GM19468 (cell line): ENCODE data around the gene POU5F1.

Source experiments
- ATAC-seq: cut with Tn5 transposase; IDR thresholded peaks from one replicate; pipeline ENCODE4 v1.9.1; 2021; ENCODE audit warnings: mild to moderate bottlenecking, moderate library complexity, moderate number of reproducible peaks; ENCODE audit not compliant: unreplicated experiment; ENCODE audit errors: extremely low read depth

Gene POU5F1

DNA sequence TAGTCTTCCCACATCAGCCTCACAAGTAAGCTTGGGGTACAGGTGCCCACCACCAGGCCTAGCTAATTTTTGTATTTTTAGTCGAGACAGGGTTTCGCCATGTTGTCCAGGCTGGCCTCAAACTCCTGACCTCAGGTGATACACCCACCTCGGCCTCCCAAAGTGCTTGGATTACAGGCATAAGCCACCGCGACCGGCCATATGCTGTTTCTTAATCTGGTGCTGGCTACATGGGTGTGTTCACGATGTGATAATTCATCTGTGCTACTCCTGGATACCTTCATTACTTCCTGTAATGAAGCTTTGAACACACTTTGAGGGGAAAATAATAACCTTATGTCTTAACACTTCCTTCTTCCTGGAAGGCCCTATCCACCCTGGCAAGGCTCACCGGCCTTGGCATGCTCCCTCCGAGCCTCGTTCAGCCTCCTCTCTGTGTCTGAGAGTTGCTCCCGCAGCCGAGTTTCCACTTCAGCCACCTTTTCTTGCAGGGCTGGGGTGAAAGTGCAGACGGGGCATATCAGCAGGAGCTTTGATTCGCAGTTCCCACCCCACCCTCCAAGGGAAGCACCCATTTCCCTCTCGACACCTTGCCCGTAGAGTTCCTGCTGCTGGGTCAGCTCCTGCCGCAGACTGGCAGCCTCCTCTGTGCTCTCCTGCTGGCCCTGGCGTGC, 26.0 kb downstream of the POU5F1 start:
- no peak for ATAC-seq

DNA sequence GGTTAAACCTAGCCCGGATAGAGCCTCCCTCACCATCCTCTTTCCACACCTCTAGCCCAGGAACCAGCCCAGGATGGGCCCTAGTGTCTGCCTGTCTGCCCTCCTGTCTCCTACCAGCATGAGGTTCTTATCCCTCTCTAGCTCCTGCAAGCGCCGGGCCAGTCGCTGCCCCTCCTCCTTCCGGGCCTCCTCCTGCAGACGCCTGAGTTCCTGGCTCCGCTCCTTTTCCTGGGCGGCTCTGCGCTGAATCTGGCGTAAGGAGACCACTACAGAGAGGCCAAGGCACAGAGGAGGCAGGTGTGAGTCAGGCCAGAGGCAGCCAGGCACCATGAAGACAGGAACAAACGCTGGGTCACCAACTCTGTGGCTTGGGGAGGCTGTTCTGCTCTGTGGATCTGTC, 27.3 kb downstream of the POU5F1 start:
- no peak for ATAC-seq

DNA sequence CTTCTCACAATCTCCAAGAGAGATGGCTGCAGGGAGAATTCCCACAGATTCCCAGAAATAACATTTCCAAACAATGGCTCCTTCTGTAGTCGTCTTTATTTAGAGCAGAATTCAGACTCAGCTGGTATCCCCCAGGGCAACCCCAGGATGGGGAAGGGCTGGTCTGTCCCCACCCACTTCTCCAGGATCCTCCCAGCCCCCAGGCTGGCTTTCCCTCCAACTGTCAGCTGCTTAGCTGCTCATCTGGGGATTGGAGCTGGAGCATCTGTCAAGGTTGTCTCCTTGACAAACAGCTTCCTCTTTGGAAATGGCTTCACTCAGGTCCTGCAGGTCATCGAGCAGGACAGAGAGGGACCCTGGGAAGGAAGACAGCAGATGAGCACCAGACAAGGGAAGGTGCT, 28.1 kb downstream of the POU5F1 start:
- no peak for ATAC-seq

DNA sequence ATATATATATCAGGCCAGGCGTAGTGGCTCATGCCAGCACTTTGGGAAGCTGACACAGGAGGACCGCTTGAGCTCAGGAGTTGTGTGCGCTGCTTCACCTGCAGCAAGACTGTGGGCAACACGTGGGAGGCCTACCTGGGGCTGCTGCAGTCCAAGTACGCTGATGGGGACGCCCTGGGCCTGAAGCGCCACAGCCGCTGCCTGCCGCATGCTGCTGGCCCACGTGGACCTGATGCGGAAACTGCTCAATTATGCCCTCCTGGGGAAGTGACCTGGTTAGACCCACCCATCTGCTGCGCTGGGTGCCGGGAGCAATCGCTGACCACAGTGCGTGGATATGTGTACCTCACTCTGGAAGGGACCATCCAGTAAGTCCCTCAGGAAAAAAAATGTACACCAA, 29.8 kb downstream of the POU5F1 start:
- no peak for ATAC-seq

DNA sequence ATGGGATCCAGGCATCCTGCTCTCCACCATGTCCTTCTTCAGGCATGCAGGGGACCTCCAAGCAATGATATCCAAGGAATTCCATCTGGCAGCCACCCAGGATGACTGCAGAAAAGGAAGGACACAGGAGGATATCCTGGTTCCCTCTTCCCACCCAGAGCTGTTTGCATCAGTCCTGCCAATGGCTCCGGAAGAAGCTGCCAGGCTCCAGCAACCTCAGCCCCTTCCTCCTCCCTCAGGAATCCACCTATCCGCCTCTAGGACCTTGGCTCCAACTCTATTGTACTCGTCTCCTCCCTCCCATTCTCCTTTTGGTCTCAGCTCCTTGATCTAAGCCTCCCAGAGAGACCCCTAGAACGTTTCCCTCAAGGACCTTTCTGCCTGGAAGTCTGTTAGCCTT, 30.9 kb downstream of the POU5F1 start:
- no peak for ATAC-seq

DNA sequence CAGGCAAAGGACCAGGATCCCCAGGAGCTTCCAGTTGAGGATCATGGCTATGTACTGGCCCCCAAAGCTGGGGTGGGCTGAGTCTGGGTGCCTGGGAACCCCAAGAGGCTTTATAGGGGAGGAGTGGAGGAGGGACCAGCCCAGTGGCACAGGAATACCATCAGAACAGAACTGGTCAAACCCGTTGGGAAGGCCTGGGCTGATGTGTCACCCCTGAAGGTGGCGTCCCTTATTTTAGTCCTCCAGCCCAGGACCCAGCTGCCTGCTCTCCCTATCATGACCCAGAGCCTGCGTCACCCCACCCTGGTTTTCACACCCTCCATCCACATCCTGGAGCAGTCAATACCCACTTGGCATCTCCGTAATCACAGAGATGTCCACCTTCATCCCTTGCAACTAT, 31.5 kb downstream of the POU5F1 start, which contains the start of gene PSORS1C2:
Gene PSORS1C2, minus strand, starts transcription at position 85 of the 400 bp plus-strand sequence. Its CDS starts 40 bp downstream, at position 45.
- ATAC-seq, result no peak

DNA sequence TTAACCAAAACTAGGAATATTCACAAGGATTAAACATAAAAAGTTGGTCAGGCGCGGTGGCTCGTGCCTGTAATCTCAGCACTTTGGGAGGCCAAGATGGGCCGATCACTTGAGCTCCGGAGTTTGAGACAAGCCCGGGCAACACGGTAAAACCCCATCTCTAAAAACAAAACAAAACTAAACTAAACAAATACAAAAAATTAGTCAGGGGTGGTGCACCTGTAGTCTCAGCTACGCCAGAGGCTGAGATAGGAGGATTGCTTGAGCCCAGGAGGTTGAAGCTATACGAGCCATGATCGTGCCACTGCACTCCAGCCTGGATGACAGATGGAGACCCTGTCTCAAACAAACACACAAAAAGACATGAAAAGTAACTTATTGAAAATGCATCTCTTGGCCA, 34.8 kb downstream of the POU5F1 start:
- no peak for ATAC-seq

DNA sequence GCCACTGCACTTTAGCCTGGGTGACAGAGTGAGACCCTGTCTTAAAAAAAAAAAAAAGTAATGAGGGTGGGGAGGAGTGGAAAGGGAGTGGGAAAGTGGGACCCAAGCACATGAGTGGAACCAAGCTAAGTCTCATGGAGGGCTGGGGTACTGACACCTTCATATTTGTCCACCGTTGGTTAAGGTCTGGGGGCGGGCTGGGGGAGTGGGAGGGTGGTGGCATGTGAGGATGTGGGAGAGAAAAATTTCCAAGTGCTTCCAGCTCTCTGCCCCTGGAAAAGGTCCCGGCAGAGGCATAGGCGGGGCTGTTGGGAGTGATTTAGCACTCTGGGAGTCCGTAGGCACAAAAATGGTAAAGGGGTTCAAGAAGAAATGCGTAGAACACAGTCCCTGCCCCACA, 37.7 kb downstream of the POU5F1 start:
- ATAC-seq, result no peak

DNA sequence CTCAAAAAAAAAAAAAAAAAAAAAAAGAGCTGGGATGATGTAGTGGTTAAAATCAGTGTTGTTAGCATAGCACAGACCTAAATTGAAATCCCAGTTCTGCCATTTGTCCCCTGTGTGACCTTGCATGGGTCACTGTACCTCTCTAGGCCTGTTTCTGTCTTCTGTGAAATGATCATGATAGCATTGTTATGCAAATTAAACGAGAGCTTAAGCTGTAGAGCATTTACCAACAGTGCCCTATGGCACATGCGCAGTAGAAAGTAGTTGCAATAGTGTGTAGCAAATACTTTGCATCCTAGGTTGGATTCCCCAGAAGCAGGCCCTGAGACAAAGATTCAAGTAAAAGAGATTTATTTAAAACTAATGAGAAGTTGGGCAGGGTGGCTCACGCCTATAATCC, 38.9 kb downstream of the POU5F1 start:
- ATAC-seq, result no peak

DNA sequence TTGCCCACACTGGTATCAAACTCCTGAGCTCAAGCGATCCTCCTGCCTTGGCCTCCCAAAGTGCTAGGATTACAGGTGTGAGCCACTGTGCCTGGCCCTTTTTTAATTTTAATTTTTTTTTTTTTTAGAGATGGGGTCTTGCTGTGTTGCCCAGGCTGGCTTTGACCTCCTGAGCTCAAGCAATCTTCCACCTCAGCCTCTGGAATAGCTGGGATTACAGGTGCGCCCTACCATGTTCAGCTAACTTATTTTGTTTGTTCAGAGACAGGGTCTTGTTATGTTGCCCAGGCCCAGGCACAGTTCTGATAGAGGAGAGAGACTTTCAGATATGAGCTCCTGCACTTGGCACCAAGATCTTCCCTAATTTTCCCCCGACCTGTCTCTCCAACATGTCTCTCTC, 39.7 kb downstream of the POU5F1 start:
- no peak for ATAC-seq

DNA sequence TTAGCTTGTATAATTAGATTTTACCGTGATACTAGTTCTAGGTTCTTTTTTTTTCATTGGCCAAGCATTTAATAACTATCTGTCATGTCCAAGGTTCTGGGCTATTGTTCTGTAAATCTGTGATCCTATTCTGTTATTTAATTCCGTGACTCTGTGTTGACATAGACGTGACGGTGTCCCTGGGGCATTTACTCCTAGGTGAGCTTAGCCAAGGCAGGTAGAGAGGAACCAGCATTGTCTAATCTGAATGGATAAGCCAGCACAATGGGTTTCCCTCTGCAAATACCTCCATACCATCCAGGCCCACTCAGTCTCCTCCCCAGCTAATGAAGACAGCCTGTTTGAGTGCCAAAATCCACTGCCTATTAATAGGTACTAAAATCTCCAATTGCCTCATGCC, 41.4 kb downstream of the POU5F1 start:
- ATAC-seq, result no peak

DNA sequence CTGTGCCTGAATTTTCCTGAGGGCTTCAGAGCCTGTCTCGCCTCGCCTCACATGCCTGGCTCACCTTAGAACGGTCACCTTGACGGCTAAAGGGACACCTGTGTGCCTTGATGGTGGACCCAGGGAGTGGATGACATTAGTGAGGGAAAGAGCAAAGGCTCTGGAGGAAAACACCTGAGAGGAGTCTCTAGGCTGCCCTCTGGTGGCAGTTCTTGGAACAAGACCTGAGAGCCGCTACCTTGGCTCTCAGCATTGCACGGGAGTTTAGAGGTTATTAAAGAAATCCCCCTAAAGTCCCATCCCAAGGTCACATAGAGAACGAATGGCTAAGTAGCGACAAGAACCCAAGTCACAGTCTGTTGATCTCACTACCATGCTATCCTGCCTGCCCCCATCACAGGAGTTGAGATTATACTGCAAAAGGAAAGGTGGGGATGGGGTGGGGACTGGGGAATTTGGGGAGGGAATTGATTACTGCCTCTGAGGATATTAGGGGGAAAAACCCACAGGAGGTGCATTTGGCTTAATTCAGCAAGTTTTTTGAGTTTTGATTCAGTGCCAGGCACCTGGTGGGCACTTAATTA, 42.3 kb downstream of the POU5F1 start:
- no peak for ATAC-seq

DNA sequence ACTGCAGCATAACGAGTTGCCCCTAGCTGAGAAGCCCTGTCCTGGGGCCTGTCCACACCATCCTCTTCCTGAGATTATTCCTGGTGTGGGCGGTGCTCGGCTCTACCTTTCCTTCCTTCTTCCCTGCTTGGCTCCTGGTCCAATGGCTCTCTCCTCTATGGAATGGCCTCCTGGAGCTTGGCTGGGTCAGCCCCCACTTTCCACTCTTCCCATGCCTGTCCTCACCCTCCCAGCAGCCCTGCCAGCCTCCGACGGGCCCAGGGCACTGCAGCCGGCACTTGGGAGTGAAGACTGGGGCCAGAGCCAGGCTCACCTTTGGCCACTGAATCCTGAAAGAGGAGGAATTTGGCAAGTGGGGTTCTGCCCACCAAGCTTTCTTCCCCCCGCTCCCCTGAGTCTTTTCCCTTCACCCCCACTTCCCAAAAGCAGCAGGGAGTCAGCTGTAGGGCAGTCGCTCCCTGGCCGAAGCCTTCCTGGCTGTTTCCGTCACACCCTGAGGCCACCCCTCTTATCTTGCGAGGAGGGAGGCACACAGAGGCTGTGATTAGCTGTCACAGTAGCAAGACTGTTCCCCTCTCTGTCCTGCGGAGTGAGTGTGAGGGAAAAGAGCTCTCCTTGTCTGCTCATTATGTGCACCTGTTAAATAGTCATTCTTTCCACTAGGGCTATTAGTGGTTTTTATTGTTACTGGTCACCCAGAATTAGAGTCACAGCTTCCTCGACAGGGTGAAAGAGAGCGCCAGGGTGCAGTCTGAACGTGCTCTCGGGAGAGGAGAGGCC, 43.9 kb downstream of the POU5F1 start:
- no peak for ATAC-seq

DNA sequence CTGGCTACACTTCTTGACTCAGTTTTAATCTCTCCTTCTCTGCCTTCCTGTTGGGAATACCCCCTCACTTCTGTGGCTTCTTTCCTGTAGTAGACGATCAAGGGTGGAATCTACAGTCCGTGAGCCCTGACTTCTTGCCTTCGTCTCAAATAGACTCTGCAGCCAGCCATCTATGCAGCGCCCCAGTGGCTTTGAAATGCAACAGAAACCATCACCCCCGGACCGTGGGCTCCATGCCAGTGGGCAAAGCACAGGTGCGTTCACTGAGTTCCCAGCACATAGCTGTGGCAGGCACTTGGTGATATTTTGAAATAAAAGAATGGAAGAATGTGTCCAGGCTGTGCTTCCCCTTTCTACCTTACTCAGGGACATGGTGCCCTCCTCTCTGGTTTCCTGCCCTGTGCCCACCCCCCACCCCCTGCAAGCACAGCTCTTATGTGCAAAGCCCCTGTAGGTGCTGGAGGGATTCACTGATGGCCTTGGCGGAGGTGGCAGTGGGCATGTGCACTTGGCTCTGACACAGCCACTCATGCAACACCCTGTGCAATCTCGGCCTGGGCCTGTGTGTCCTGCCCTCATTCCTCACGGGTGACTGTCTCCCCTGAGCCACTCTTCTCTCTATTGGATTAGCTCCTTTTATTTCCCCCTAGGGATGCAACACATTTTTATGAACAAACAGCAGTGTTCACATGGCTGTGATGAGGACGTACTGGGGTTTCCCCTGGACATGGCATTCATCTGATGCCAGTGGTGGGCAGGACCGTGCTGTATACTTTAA, 44.7 kb downstream of the POU5F1 start:
- ATAC-seq, result no peak

DNA sequence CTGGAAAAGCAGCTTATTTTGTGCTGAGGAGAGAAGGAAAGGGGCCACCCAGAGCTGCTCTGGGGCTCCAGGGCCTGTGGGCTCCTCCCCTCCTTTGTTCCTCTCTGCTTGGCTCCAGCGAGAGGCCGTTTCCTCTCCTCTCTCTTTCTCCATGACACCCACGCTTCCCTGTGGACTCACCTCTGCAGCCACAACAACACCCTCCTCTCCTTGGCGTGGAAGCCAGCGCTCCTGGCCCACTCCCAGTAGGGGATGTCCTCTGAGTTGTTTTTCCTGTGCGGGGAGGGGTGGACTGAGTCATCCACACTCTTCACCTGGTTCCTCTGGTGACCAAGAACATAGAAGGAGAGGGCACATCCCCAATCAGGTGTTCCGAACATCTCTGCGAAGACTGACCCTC, 45.3 kb downstream of the POU5F1 start:
- ATAC-seq, result no peak

DNA sequence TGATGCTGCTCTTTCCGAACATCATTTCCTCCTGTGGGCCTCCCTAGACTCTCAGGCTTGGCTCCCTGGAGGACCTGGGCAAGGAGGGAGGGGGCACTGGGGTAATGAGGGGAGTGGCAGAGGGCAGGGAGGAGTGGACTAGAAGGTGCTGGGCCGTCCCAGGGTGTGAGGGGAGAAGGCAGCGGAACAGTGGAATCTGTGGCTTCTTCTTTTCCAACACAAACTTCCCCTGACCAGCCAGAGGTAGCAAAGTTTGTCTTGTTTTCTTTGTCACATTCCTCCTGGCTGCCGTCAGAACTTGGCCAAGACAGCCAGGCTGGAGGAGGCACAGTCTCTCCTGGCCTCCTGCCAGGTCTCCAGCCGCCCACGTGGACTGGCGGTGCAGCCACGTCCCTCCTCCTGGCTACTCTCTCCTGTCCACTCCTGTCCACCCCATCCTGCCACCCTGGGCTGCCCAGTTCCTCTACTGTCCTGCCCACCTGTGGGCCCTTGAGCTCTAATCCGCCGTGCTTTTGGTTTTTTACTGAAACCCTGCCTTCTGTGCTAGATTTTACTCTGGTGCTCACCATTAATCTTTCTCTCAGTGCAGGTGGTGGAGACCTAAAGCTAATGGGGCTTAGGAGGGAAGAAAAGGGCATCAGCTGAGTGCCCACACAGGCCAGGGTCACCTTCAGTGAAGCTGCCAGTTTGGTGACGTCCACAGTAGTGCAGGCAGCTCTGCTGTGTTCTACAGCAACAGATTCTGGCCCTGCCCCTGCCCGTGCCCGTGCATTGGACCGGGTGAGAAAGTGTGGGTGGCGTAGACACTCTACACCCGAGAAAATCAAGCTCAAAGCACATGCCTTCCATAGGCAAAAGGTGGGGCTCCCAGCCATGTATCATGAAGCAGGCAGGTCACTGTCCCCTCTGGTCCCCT, 47.4 kb downstream of the POU5F1 start:
- no peak for ATAC-seq

DNA sequence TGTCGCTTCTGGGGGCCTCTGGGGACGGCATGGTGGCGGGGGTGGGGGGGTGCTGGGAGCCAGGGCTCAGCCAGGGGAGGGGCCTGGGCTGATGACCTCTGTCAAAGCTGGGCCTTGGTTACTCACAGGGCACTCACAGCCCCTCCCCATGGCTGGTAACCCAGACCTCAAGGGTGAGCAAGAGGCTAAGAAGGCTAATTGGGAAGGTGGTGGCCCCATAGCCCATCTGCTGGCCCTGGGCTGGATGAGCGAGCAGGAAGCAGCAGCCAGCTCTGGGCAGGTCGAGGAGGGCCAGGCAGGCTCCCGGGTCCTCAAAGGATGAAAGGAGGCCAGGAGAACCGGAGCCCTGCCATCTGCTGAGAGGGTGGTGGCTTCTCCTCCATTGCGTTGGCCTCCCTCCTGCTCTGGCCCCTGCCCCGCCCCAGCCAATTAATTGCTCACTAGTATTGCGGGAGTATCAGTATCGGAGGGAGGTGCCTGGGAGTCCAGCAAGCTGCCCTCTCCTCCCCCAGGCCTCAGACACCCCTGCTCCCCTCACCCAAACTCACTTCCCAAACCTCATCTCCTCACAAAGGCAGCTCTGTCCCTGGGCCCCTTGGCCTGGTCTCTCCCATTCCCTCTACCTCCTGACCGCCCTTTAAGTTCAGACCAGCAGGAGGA, 49.2 kb downstream of the POU5F1 start:
- ATAC-seq, result no peak

DNA sequence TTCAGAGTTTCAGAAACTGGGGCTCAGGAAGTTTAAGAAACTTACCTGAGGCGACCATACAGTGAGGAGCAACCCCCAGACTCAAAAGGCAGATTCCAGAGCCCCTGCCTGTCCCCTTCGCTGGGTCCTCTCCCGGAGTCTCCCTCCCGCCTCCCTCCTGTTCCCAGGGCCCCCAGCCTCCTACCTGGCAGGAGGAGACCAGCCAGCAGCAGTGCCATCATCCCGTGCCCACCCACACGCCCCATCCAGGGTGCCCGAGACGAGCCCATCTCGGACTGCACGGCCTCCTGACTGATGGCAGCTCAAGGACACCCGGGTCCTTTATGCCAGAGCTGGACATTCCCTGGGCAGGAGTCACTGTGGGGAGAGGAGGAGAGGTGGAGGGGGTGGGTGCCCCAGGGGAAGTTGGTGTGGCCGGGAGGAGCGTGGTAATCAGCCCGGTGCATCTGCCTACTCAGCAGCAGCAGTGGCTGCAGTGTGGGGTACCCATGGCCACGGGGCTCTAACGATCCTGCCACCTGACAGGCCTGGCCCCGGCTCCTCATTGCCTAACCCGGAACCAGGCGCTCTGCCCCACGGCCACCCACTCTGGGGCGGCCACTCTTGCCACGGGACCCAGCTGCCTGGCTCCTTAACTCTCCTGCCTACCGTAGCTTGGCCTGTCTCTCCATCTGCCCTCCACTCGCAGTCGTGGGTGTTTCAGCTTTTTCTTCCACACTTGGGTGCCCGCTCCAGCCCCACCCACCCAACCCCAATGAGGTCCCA, 50.1 kb downstream of the POU5F1 start, which contains the start of gene CDSN:
Gene CDSN, minus strand, starts transcription at position 296 of the 765 bp plus-strand sequence. Its CDS starts 27 bp downstream, at position 269.
- no peak for ATAC-seq
